HG02973 (cell line): ENCODE measurements around the gene CCDC172.

Experiments
- ATAC-seq: cut with Tn5 transposase; IDR thresholded peaks from one replicate; pipeline ENCODE4 v1.9.1; 2021; ENCODE audit warnings: moderate library complexity; ENCODE audit not compliant: unreplicated experiment

The CCDC172 gene

GRCh38 chr10:116427671-116428070, 103.4 kb downstream of the CCDC172 start, which contains the start of gene PNLIPRP3:
Gene PNLIPRP3 (plus strand): TSS chr10:116427847. CDS start chr10:116428013, 166 bp downstream.
- ATAC-seq = no peak

GRCh38 chr10:116429288-116429977, 105.2 kb downstream of the CCDC172 start:
- no peak for ATAC-seq
